Mucosa of stomach (tissue), 1 donor: ENCODE data around the gene BRCA1.

Source experiments
- H3K27me3 ChIP-seq: one replicate; pipeline ENCODE4 v1.7.0; 2013; ENCODE audit warnings: mild to moderate bottlenecking, low read length; ENCODE audit not compliant: control insufficient read depth, insufficient read depth
- H3K36me3 ChIP-seq: one replicate; pipeline ENCODE4 v1.7.0; 2013; ENCODE audit warnings: low read length; ENCODE audit not compliant: control insufficient read depth, insufficient read depth
- H3K4me1 ChIP-seq: one replicate; pipeline ENCODE4 v1.7.0; 2013; ENCODE audit warnings: mild to moderate bottlenecking, low read length; ENCODE audit not compliant: control insufficient read depth, insufficient read depth
- H3K4me3 ChIP-seq: one replicate; pipeline ENCODE4 v1.7.0; 2013; ENCODE audit warnings: low read length
- H3K9ac ChIP-seq: one replicate; pipeline ENCODE4 v1.7.0; 2013; ENCODE audit warnings: mild to moderate bottlenecking, low read length, moderate library complexity
- H3K9me3 ChIP-seq: one replicate; pipeline ENCODE4 v1.7.0; 2013; ENCODE audit warnings: mild to moderate bottlenecking, low read length, moderate library complexity; ENCODE audit not compliant: control insufficient read depth
- donor health status: Pancreatic carcinoma.

Gene BRCA1

GRCh38 chr17:43026595-43026994 lies 98.6 kb downstream of the BRCA1 start:
- Histone ChIP-seq H3K9me3 (no peaks in the 10 kb centered on the region), H3K4me3 (no peak overlapping the region), H3K4me1 (peaks cover 12% of the 10 kb centered on the region), H3K27me3 (no peaks in the 10 kb centered on the region), H3K9ac (no peak overlapping the region), H3K36me3 (no peaks in the 10 kb centered on the region)

GRCh38 chr17:43025766-43026537 lies 99.2 kb downstream of the BRCA1 start:
- Histone ChIP-seq H3K9me3 (no peaks in the 10 kb centered on the region), H3K27me3 (no peaks in the 10 kb centered on the region), H3K4me3 (no peak overlapping the region), H3K4me1 (peaks cover 15% of the 10 kb centered on the region), H3K9ac (no peak overlapping the region), H3K36me3 (no peaks in the 10 kb centered on the region)

GRCh38 chr17:43025290-43025657 lies 99.9 kb downstream of the BRCA1 start:
- Histone ChIP-seq H3K4me3 (no peak overlapping the region), H3K9me3 (no peaks in the 10 kb centered on the region), H3K27me3 (no peaks in the 10 kb centered on the region), H3K9ac (no peak overlapping the region), H3K36me3 (no peaks in the 10 kb centered on the region), H3K4me1 (peaks cover 18% of the 10 kb centered on the region)

GRCh38 chr17:43024407-43025289 lies 100.5 kb downstream of the BRCA1 start, which contains the start of gene RND2:
Gene RND2 (plus strand): TSS chr17:43025231. CDS start chr17:43025348, 117 bp downstream.
- Histone ChIP-seq H3K27me3 (no peaks in the 10 kb centered on the region), H3K9ac (peak within 1 kb of the TSS; percentile 68), H3K4me3 (peak within 1 kb of the TSS; percentile 51), H3K36me3 (no peaks in the 10 kb centered on the region), H3K4me1 (peaks cover 25% of the 10 kb centered on the region), H3K9me3 (no peaks in the 10 kb centered on the region)

GRCh38 chr17:43021741-43022512 lies 103.2 kb downstream of the BRCA1 start, which contains the start of gene VAT1:
Gene VAT1 (minus strand): TSS chr17:43022385. CDS start chr17:43022322, 63 bp downstream.
- Histone ChIP-seq H3K27me3 (no peaks in the 10 kb centered on the region), H3K9me3 (no peaks in the 10 kb centered on the region), H3K4me1 (peaks cover 37% of the 10 kb centered on the region), H3K4me3 (peak within 1 kb of the TSS; percentile 74), H3K9ac (peak within 1 kb of the TSS; percentile 74), H3K36me3 (no peaks in the 10 kb centered on the region)

- H3K9me3 ChIP-seq = no peaks in the 10 kb centered on the region
- H3K4me3 ChIP-seq = peak overlapping the region; percentile 74
- no peaks in the 10 kb centered on the region for H3K27me3 ChIP-seq
- H3K4me1 ChIP-seq = peaks cover 37% of the 10 kb centered on the region
- H3K36me3 ChIP-seq = no peaks in the 10 kb centered on the region
- peak overlapping the region; percentile 74 for H3K9ac ChIP-seq
Observed at GRCh38 chr17:43020789-43021740, 104.1 kb downstream of the BRCA1 start.

- peak overlapping the region; percentile 4 for H3K9ac ChIP-seq
- no peaks in the 10 kb centered on the region for H3K9me3 ChIP-seq
- no peaks in the 10 kb centered on the region for H3K36me3 ChIP-seq
- no peak overlapping the region for H3K4me3 ChIP-seq
- peaks cover 42% of the 10 kb centered on the region for H3K4me1 ChIP-seq
- no peaks in the 10 kb centered on the region for H3K27me3 ChIP-seq
Observed at GRCh38 chr17:43020030-43020621, 105.0 kb downstream of the BRCA1 start.

- Histone ChIP-seq H3K9ac (peak overlapping the region; percentile 4), H3K4me1 (peaks cover 45% of the 10 kb centered on the region)
Observed at GRCh38 chr17:43019418-43019817, 105.7 kb downstream of the BRCA1 start.

GRCh38 chr17:43018932-43019331 lies 106.2 kb downstream of the BRCA1 start:
- Histone ChIP-seq H3K27me3 (no peaks in the 10 kb centered on the region), H3K9ac (no peak overlapping the region), H3K36me3 (no peaks in the 10 kb centered on the region), H3K9me3 (no peaks in the 10 kb centered on the region), H3K4me3 (no peak overlapping the region), H3K4me1 (peaks cover 47% of the 10 kb centered on the region)

More at GRCh38 chr17:43019418-43019817, 105.7 kb downstream of the BRCA1 start:
- no peak overlapping the region for H3K4me3 ChIP-seq
- H3K9me3 ChIP-seq = no peaks in the 10 kb centered on the region
- H3K36me3 ChIP-seq = no peaks in the 10 kb centered on the region
- no peaks in the 10 kb centered on the region for H3K27me3 ChIP-seq

GRCh38 chr17:43018008-43018853 lies 106.9 kb downstream of the BRCA1 start:
- Histone ChIP-seq H3K27me3 (no peaks in the 10 kb centered on the region), H3K4me3 (no peak overlapping the region), H3K9ac (no peak overlapping the region), H3K36me3 (no peaks in the 10 kb centered on the region), H3K9me3 (no peaks in the 10 kb centered on the region), H3K4me1 (peaks cover 47% of the 10 kb centered on the region)
